SK-N-SH (cell line): ENCODE measurements around the gene ZSCAN9.

Experiments used
- CHD2 ChIP-seq: fragments of 150-350 bp; IDR thresholded peaks from 2 replicates; pipeline ENCODE4 v1.6.1; 2018; ENCODE audit warnings: low read length; ENCODE audit not compliant: partially characterized antibody
- POLR2AphosphoS5 ChIP-seq: IDR thresholded peaks from 2 replicates; pipeline ENCODE4 v1.6.1; 2012; ENCODE audit warnings: low read depth, low read length

DNA sequence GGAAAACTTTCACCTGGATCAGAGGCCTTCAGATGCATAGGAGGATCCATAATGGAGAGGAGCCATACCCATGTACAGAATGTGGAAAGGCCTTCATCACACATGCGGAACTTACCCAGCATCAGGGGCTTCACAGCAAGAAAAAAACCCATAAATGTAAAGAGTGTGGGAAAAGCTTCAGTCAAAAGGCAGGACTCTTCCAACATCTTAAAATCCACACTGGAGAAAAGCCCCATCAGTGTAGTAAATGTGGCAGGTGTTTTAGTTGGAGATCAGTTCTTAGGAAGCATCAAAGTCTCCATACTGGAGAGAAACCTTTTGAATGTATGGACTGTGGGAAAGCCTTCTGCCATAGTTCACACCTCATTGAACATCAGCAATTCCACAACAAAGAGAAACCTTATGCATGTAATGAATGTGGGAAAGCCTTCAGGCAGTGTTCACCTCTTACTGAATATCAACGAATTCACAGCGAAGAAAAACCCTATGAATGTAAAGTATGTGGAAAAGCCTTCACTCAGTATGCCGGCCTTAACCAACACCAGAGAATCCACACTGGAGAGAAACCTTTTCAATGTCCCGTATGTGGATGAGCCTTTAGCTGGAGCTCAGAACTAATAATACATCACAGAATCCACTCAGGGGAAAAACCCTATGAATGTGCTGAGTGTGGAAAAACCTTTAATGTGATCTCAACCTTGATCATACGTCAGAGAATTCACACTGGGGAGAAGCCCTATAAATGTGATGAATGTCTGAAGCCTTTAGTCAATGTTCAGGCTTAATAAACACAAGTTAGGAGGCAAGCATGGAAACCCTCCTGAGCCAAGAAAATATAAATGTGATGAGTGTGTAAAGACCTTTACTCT lies 36.7 kb upstream of the ZSCAN9 start:
- TF ChIP-seq POLR2AphosphoS5: no peak
- no peak for TF ChIP-seq CHD2
